ENCODE data around the gene MESP1. TPM values are rescaled to one million over a fixed set of nuclear protein-coding genes. Genes with fewer than 3 reads are reported as not detected.

Gene MESP1
- total RNA-seq, 1 donor from 2014 or later = not detected

- H3K4me1 ChIP-seq = no peaks in the 10 kb centered on the region
- no peak overlapping the region for H3K4me3 ChIP-seq
- no peaks in the 10 kb centered on the region for H3K9me3 ChIP-seq (ENCODE audit: low read depth)
- H3K9ac ChIP-seq = no peak overlapping the region
- peaks cover 14% of the 10 kb centered on the region for H4K20me1 ChIP-seq (ENCODE audit: low read depth)
- H2AFZ ChIP-seq (replicated peaks) = no peak overlapping the region
- Mint-ChIP-seq H3K36me3 (no peaks in the 10 kb centered on the region), H3K9me3 (no peaks in the 10 kb centered on the region), H3K27ac (no peak overlapping the region), H3K4me3 (peak overlapping the region; percentile 1), H3K4me1 (peaks cover 3% of the 10 kb centered on the region), H3K27me3 (ENCODE audit: insufficient read depth, low read depth) (peaks cover 32% of the 10 kb centered on the region)
- H3K27me3 ChIP-seq = peaks cover 91% of the 10 kb centered on the region
- no peaks in the 10 kb centered on the region for H3K79me2 ChIP-seq (ENCODE audit: low read depth)
- no peak for DNase-seq (ENCODE audit: low spot score)
- peak; percentile 75 for TF ChIP-seq EZH2phosphoT487 (IDR thresholded peaks at IDR 0.05)
- peak; percentile 80 for TF ChIP-seq EZH2 (IDR thresholded peaks at IDR 0.05)
- TF ChIP-seq CTCF (IDR thresholded peaks at IDR 0.05) = no peak
- no peaks in the 10 kb centered on the region for H3K36me3 ChIP-seq
- peak overlapping the region; percentile 42 for H3K4me2 ChIP-seq
- H3K27ac ChIP-seq = no peak overlapping the region
- peaks cover 11% of the 10 kb centered on the region for H3F3A ChIP-seq (ENCODE audit: low read depth)
Observed at GRCh38 chr15:89747708-89748682, 3.1 kb downstream of the MESP1 start.

- H3K9me3 Mint-ChIP-seq = no peaks in the 10 kb centered on the region
Observed at GRCh38 chr15:89746386-89746780, 4.7 kb downstream of the MESP1 start.

GRCh38 chr15:89745768-89746167 lies 5.3 kb downstream of the MESP1 start:
- no peaks in the 10 kb centered on the region for H3K79me2 ChIP-seq (ENCODE audit: low read depth)
- no peak overlapping the region for H2AFZ ChIP-seq (replicated peaks)
- H3F3A ChIP-seq (ENCODE audit: low read depth) = peaks cover 11% of the 10 kb centered on the region
- peaks cover 31% of the 10 kb centered on the region for H3K27me3 Mint-ChIP-seq (ENCODE audit: insufficient read depth, low read depth)
- TF ChIP-seq CTCF (IDR thresholded peaks at IDR 0.05) (no peak), EZH2phosphoT487 (IDR thresholded peaks at IDR 0.05) (no peak), EZH2 (IDR thresholded peaks at IDR 0.05) (no peak)
- no peaks in the 10 kb centered on the region for H3K9me3 ChIP-seq (ENCODE audit: low read depth)
- H3K9me3 Mint-ChIP-seq = no peaks in the 10 kb centered on the region
- H3K27ac ChIP-seq = no peak overlapping the region
- H3K4me1 Mint-ChIP-seq = peaks cover 3% of the 10 kb centered on the region
- no peak overlapping the region for H3K27ac Mint-ChIP-seq
- no peaks in the 10 kb centered on the region for H3K36me3 ChIP-seq
- H4K20me1 ChIP-seq (ENCODE audit: low read depth) = peaks cover 14% of the 10 kb centered on the region
- no peak overlapping the region for H3K4me2 ChIP-seq
- H3K4me1 ChIP-seq = no peaks in the 10 kb centered on the region
- H3K4me3 Mint-ChIP-seq = no peak overlapping the region
- H3K36me3 Mint-ChIP-seq = no peaks in the 10 kb centered on the region
- H3K9ac ChIP-seq = no peak overlapping the region
- peaks cover 70% of the 10 kb centered on the region for H3K27me3 ChIP-seq
- no peak for DNase-seq (ENCODE audit: low spot score)
- H3K4me3 ChIP-seq = no peak overlapping the region

More at GRCh38 chr15:89746386-89746780, 4.7 kb downstream of the MESP1 start:
- no peak overlapping the region for H2AFZ ChIP-seq (replicated peaks)
- Mint-ChIP-seq H3K36me3 (no peaks in the 10 kb centered on the region), H3K27ac (no peak overlapping the region), H3K4me3 (no peak overlapping the region), H3K27me3 (ENCODE audit: insufficient read depth, low read depth) (peaks cover 29% of the 10 kb centered on the region), H3K4me1 (peaks cover 3% of the 10 kb centered on the region)
- no peaks in the 10 kb centered on the region for H3K79me2 ChIP-seq (ENCODE audit: low read depth)
- no peak overlapping the region for H3K9ac ChIP-seq
- TF ChIP-seq CTCF (IDR thresholded peaks at IDR 0.05) (no peak), EZH2 (IDR thresholded peaks at IDR 0.05) (no peak), EZH2phosphoT487 (IDR thresholded peaks at IDR 0.05) (no peak)
- H3K4me1 ChIP-seq = no peaks in the 10 kb centered on the region
- H3K36me3 ChIP-seq = no peaks in the 10 kb centered on the region
- no peak overlapping the region for H3K4me2 ChIP-seq
- peaks cover 14% of the 10 kb centered on the region for H4K20me1 ChIP-seq (ENCODE audit: low read depth)
- DNase-seq (ENCODE audit: low spot score) = no peak
- H3K9me3 ChIP-seq (ENCODE audit: low read depth) = no peaks in the 10 kb centered on the region
- peaks cover 11% of the 10 kb centered on the region for H3F3A ChIP-seq (ENCODE audit: low read depth)
- H3K27me3 ChIP-seq = peaks cover 77% of the 10 kb centered on the region
- no peak overlapping the region for H3K4me3 ChIP-seq
- no peak overlapping the region for H3K27ac ChIP-seq

Measured in neural progenitor cell (in vitro differentiated cells).